ENCODE measurements around the gene CDH13.
A peak's percentile ranks its signal among the peaks of the same experiment; 100 is the strongest.

Gene CDH13

DNA sequence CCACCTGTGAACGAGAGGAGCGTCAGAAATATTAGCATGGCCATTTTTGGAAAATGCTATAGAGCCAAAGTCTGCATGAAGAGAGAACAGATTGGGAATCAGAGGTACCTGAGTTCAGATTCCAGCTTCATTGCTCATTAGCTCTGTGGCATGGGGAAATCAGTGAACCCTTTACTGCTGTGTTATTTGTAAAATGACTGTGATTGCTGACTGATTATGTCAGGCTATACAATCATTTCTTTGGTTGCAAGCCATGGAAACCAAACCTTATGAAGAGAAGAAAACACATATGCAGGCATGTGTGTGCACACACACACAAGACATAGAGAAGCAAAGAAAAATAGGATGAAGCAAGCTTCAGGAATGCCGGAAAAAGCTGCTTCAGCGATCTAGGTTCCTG lies 1079.6 kb downstream of the CDH13 start:
- H2AFZ ChIP-seq (ENCODE audit: insufficient read depth, low read length, poor library complexity) = no peak overlapping the region
- no peak overlapping the region for H3K18ac ChIP-seq (ENCODE audit: low read length)
- no peak overlapping the region for H3K23ac ChIP-seq (ENCODE audit: low read length)
- no peak overlapping the region for H3K4ac ChIP-seq (ENCODE audit: low read depth, low read length)
- H3K79me2 ChIP-seq (ENCODE audit: control insufficient read depth, insufficient read depth, low read length, poor library complexity) = no peaks in the 10 kb centered on the region
- no peaks in the 10 kb centered on the region for H3K27me3 ChIP-seq (ENCODE audit: insufficient read depth, low read length)
- DNase-seq = peak; percentile 46 to 73
- no peak overlapping the region for H3K4me3 ChIP-seq (ENCODE audit: low read depth, low read length)
- no peaks in the 10 kb centered on the region for H3K79me1 ChIP-seq (ENCODE audit: low read length)
- H3K36me3 ChIP-seq (ENCODE audit: control insufficient read depth in 1 of 2, insufficient read depth in 2 of 2, low read length in 2 of 2) = no peaks in the 10 kb centered on the region
- no peak overlapping the region for H4K12ac ChIP-seq (ENCODE audit: low read depth, low read length)
- no CpG with 5 or more reads among the region's 4 CpGs for WGBS (ENCODE audit: extremely low coverage, insufficient coverage, insufficient read length)
- no peak overlapping the region for H3K27ac ChIP-seq (ENCODE audit: low read depth, low read length)
- no peak overlapping the region for H2BK120ac ChIP-seq (ENCODE audit: insufficient read depth, low read length, poor library complexity)
- H2BK12ac ChIP-seq (ENCODE audit: low read length) = no peak overlapping the region
- no peaks in the 10 kb centered on the region for H3K4me1 ChIP-seq (ENCODE audit: control insufficient read depth in 1 of 2, insufficient read depth in 2 of 2, low read length in 2 of 2)
- H3K14ac ChIP-seq (ENCODE audit: low read length) = no peak overlapping the region
- no peak overlapping the region for H2BK5ac ChIP-seq (ENCODE audit: low read depth, low read length, poor library complexity)
- H2AK5ac ChIP-seq (ENCODE audit: low read length) = no peak overlapping the region
- H4K91ac ChIP-seq (ENCODE audit: low read depth, low read length) = no peak overlapping the region
- no peak overlapping the region for H3K4me2 ChIP-seq (ENCODE audit: low read length)
- peaks cover 2% of the 10 kb centered on the region for H3K9me3 ChIP-seq (ENCODE audit: insufficient read depth, low read depth, low read length)
- H3K9ac ChIP-seq (ENCODE audit: low read length) = no peak overlapping the region
- no peak overlapping the region for H4K8ac ChIP-seq (ENCODE audit: low read depth, low read length)

DNA sequence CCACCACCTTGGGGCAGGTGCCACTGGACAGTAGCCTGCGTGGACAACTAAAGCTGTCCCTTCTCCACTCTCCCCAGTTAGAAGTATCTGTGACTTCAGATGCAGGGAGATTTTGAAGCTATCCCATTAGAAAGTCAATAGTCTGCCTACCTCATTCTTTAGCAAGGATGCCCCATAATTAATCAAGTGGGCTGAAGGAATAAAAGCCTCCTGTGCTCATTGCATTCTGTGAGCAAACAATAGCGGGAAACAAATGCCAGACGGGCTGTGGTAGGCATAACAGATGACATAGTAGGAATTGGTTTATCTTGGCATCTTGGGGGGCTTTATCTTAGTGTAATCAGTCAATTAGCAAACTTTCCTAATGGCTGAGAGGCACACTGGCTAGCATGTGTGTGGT lies 1084.3 kb downstream of the CDH13 start:
- no peaks in the 10 kb centered on the region for H3K27me3 ChIP-seq (ENCODE audit: insufficient read depth, low read length)
- DNase-seq = no peak
- no peak overlapping the region for H2BK120ac ChIP-seq (ENCODE audit: insufficient read depth, low read length, poor library complexity)
- H2AFZ ChIP-seq (ENCODE audit: insufficient read depth, low read length, poor library complexity) = no peak overlapping the region
- no peak overlapping the region for H3K4me2 ChIP-seq (ENCODE audit: low read length)
- H3K4ac ChIP-seq (ENCODE audit: low read depth, low read length) = no peak overlapping the region
- no peak overlapping the region for H3K18ac ChIP-seq (ENCODE audit: low read length)
- no peaks in the 10 kb centered on the region for H3K79me2 ChIP-seq (ENCODE audit: control insufficient read depth, insufficient read depth, low read length, poor library complexity)
- no peak overlapping the region for H4K12ac ChIP-seq (ENCODE audit: low read depth, low read length)
- no peak overlapping the region for H4K91ac ChIP-seq (ENCODE audit: low read depth, low read length)
- no peaks in the 10 kb centered on the region for H3K4me1 ChIP-seq (ENCODE audit: control insufficient read depth in 1 of 2, insufficient read depth in 2 of 2, low read length in 2 of 2)
- H3K23ac ChIP-seq (ENCODE audit: low read length) = no peak overlapping the region
- no peak overlapping the region for H2BK5ac ChIP-seq (ENCODE audit: low read depth, low read length, poor library complexity)
- H4K8ac ChIP-seq (ENCODE audit: low read depth, low read length) = no peak overlapping the region
- no peak overlapping the region for H3K9ac ChIP-seq (ENCODE audit: low read length)
- H3K9me3 ChIP-seq (ENCODE audit: insufficient read depth, low read depth, low read length) = peaks cover 2% of the 10 kb centered on the region
- H3K14ac ChIP-seq (ENCODE audit: low read length) = no peak overlapping the region
- H3K36me3 ChIP-seq (ENCODE audit: control insufficient read depth in 1 of 2, insufficient read depth in 2 of 2, low read length in 2 of 2) = no peaks in the 10 kb centered on the region
- WGBS (ENCODE audit: extremely low coverage, insufficient coverage, insufficient read length) = no CpG with 5 or more reads among the region's 3 CpGs
- H2AK5ac ChIP-seq (ENCODE audit: low read length) = no peak overlapping the region
- H2BK12ac ChIP-seq (ENCODE audit: low read length) = no peak overlapping the region
- H3K79me1 ChIP-seq (ENCODE audit: low read length) = no peaks in the 10 kb centered on the region
- H3K27ac ChIP-seq (ENCODE audit: low read depth, low read length) = no peak overlapping the region
- H3K4me3 ChIP-seq (ENCODE audit: low read depth, low read length) = no peak overlapping the region

DNA sequence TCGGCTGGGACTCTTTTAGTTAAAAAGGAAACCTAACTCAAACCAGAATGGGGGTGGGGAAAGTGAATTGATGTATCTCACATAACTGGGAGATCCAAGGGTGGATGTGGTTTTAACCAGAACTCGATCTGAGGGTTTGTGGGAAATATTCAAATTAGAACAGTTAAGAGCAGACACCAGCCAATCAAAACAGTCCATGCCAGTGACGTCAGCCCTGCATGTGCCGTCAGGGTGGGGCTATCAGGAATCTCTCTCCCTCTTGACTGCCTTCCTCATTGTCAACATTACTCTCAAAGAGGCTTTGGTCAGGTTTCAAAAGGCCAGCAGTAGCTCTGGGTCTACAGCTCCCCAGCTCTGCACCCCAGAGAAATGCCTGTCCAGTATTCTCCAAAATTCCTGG lies 1086.8 kb downstream of the CDH13 start:
- H4K91ac ChIP-seq (ENCODE audit: low read depth, low read length) = no peak overlapping the region
- no peak overlapping the region for H3K9ac ChIP-seq (ENCODE audit: low read length)
- H2BK120ac ChIP-seq (ENCODE audit: insufficient read depth, low read length, poor library complexity) = no peak overlapping the region
- no peak overlapping the region for H3K4me3 ChIP-seq (ENCODE audit: low read depth, low read length)
- no peaks in the 10 kb centered on the region for H3K36me3 ChIP-seq (ENCODE audit: control insufficient read depth in 1 of 2, insufficient read depth in 2 of 2, low read length in 2 of 2)
- no peak overlapping the region for H4K12ac ChIP-seq (ENCODE audit: low read depth, low read length)
- H3K27ac ChIP-seq (ENCODE audit: low read depth, low read length) = no peak overlapping the region
- no peak overlapping the region for H3K14ac ChIP-seq (ENCODE audit: low read length)
- no peak overlapping the region for H3K18ac ChIP-seq (ENCODE audit: low read length)
- no peaks in the 10 kb centered on the region for H3K4me1 ChIP-seq (ENCODE audit: control insufficient read depth in 1 of 2, insufficient read depth in 2 of 2, low read length in 2 of 2)
- no peak overlapping the region for H2BK5ac ChIP-seq (ENCODE audit: low read depth, low read length, poor library complexity)
- H2AFZ ChIP-seq (ENCODE audit: insufficient read depth, low read length, poor library complexity) = no peak overlapping the region
- no peak overlapping the region for H3K4ac ChIP-seq (ENCODE audit: low read depth, low read length)
- no peak overlapping the region for H2BK12ac ChIP-seq (ENCODE audit: low read length)
- H4K8ac ChIP-seq (ENCODE audit: low read depth, low read length) = no peak overlapping the region
- H3K9me3 ChIP-seq (ENCODE audit: insufficient read depth, low read depth, low read length) = no peaks in the 10 kb centered on the region
- no peak for DNase-seq
- H3K4me2 ChIP-seq (ENCODE audit: low read length) = no peak overlapping the region
- no peaks in the 10 kb centered on the region for H3K79me2 ChIP-seq (ENCODE audit: control insufficient read depth, insufficient read depth, low read length, poor library complexity)
- no peak overlapping the region for H2AK5ac ChIP-seq (ENCODE audit: low read length)
- WGBS (ENCODE audit: extremely low coverage, insufficient coverage, insufficient read length) = no CpG with 5 or more reads among the region's 4 CpGs
- H3K27me3 ChIP-seq (ENCODE audit: insufficient read depth, low read length) = no peaks in the 10 kb centered on the region
- no peaks in the 10 kb centered on the region for H3K79me1 ChIP-seq (ENCODE audit: low read length)
- H3K23ac ChIP-seq (ENCODE audit: low read length) = no peak overlapping the region

GRCh38 chr16:83714286-83714685 lies 1087.5 kb downstream of the CDH13 start:
- H3K79me2 ChIP-seq (ENCODE audit: control insufficient read depth, insufficient read depth, low read length, poor library complexity) = no peaks in the 10 kb centered on the region
- no peak overlapping the region for H3K4ac ChIP-seq (ENCODE audit: low read depth, low read length)
- no peak overlapping the region for H2BK12ac ChIP-seq (ENCODE audit: low read length)
- no peak overlapping the region for H3K23ac ChIP-seq (ENCODE audit: low read length)
- no peak for DNase-seq
- H3K27ac ChIP-seq (ENCODE audit: low read depth, low read length) = no peak overlapping the region
- no peak overlapping the region for H3K14ac ChIP-seq (ENCODE audit: low read length)
- no peak overlapping the region for H3K4me2 ChIP-seq (ENCODE audit: low read length)
- no peaks in the 10 kb centered on the region for H3K4me1 ChIP-seq (ENCODE audit: control insufficient read depth in 1 of 2, insufficient read depth in 2 of 2, low read length in 2 of 2)
- H3K27me3 ChIP-seq (ENCODE audit: insufficient read depth, low read length) = no peaks in the 10 kb centered on the region
- H3K79me1 ChIP-seq (ENCODE audit: low read length) = no peaks in the 10 kb centered on the region
- H4K12ac ChIP-seq (ENCODE audit: low read depth, low read length) = no peak overlapping the region
- no peak overlapping the region for H2BK5ac ChIP-seq (ENCODE audit: low read depth, low read length, poor library complexity)
- no peak overlapping the region for H3K9ac ChIP-seq (ENCODE audit: low read length)
- no peak overlapping the region for H2AK5ac ChIP-seq (ENCODE audit: low read length)
- H2AFZ ChIP-seq (ENCODE audit: insufficient read depth, low read length, poor library complexity) = no peak overlapping the region
- no peak overlapping the region for H3K4me3 ChIP-seq (ENCODE audit: low read depth, low read length)
- no peak overlapping the region for H2BK120ac ChIP-seq (ENCODE audit: insufficient read depth, low read length, poor library complexity)
- no peak overlapping the region for H4K91ac ChIP-seq (ENCODE audit: low read depth, low read length)
- no peak overlapping the region for H3K18ac ChIP-seq (ENCODE audit: low read length)
- H3K36me3 ChIP-seq (ENCODE audit: control insufficient read depth in 1 of 2, insufficient read depth in 2 of 2, low read length in 2 of 2) = no peaks in the 10 kb centered on the region
- no CpG with 5 or more reads among the region's 4 CpGs for WGBS (ENCODE audit: extremely low coverage, insufficient coverage, insufficient read length)
- H4K8ac ChIP-seq (ENCODE audit: low read depth, low read length) = no peak overlapping the region
- no peaks in the 10 kb centered on the region for H3K9me3 ChIP-seq (ENCODE audit: insufficient read depth, low read depth, low read length)

Data from trophoblast cell (in vitro differentiated cells and primary cell).